Ishikawa (cell line): ENCODE results near the gene CYP27A1.

Experiments used
- CEBPB ChIP-seq: IDR thresholded peaks from 2 replicates; pipeline ENCODE4 v1.6.1; 2012
- CREB1 ChIP-seq: IDR thresholded peaks from 2 replicates; pipeline ENCODE4 v1.6.1; 2012; ENCODE audit warnings: low read depth
- EGR1 ChIP-seq: IDR thresholded peaks from 2 replicates; pipeline ENCODE4 v1.6.1; 2012
- EP300 ChIP-seq: IDR thresholded peaks from 2 replicates; pipeline ENCODE4 v1.6.1; 2012; ENCODE audit warnings: borderline replicate concordance
- FOXM1 ChIP-seq: IDR thresholded peaks from 2 replicates; pipeline ENCODE4 v1.6.1; 2012; ENCODE audit warnings: low read depth, borderline replicate concordance
- NFIC ChIP-seq: IDR thresholded peaks from 2 replicates; pipeline ENCODE4 v1.6.1; 2012
- RAD21 ChIP-seq: IDR thresholded peaks from 2 replicates; pipeline ENCODE4 v1.6.1; 2012; ENCODE audit warnings: low read depth
- TAF1 ChIP-seq: IDR thresholded peaks from 2 replicates; pipeline ENCODE4 v1.6.1; 2012; ENCODE audit warnings: low read depth, mild to moderate bottlenecking
- TCF12 ChIP-seq: IDR thresholded peaks from 2 replicates; pipeline ENCODE4 v1.6.1; 2012; ENCODE audit warnings: low read depth
- TEAD4 ChIP-seq: IDR thresholded peaks from 2 replicates; pipeline ENCODE4 v1.6.1; 2012
- YY1 ChIP-seq: IDR thresholded peaks from 2 replicates; pipeline ENCODE4 v1.6.1; 2012; ENCODE audit warnings: low read depth
- ZBTB7A ChIP-seq: IDR thresholded peaks from 2 replicates; pipeline ENCODE4 v1.6.1; 2012; ENCODE audit warnings: low read depth
- TF ChIP-seq, protein P1 (sequence below): IDR thresholded peaks from 2 replicates; pipeline ENCODE4 v1.6.1; 2012
- TF ChIP-seq, protein P2 (sequence below): IDR thresholded peaks from 2 replicates; pipeline ENCODE4 v1.6.1; 2012
- TF ChIP-seq, protein P3 (sequence below): IDR thresholded peaks from 2 replicates; pipeline ENCODE4 v1.6.1; 2012; ENCODE audit warnings: low read depth, mild to moderate bottlenecking

Gene CYP27A1

DNA sequence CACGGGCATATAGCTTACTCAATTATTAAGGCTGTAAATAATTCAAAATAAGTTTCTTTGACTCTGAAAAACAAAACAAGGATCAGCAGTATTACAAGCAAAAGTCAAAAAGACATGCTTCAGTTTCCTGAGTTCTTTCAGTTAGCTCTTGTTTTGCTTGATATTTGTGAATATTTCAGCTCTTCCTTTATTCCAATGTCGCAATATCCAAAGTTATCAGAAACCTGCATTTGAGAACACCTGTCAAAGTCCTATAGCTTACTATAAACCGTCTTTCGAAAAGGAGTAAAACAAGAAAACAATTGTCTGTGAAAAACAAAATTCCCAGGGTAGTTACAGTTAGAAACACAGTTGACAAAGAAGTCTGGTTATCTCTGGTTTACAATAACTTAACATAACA lies 14.7 kb downstream of the CYP27A1 start:
- TF ChIP-seq YY1 = no peak
- TF ChIP-seq TEAD4 = no peak
- TF ChIP-seq, protein P1, sequence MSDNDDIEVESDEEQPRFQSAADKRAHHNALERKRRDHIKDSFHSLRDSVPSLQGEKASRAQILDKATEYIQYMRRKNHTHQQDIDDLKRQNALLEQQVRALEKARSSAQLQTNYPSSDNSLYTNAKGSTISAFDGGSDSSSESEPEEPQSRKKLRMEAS = no peak
- no peak for TF ChIP-seq EGR1
- no peak for TF ChIP-seq TAF1
- no peak for TF ChIP-seq ZBTB7A
- TF ChIP-seq CEBPB = no peak
- no peak for TF ChIP-seq CREB1
- no peak for TF ChIP-seq NFIC
- no peak for TF ChIP-seq RAD21
- no peak for TF ChIP-seq TCF12

DNA sequence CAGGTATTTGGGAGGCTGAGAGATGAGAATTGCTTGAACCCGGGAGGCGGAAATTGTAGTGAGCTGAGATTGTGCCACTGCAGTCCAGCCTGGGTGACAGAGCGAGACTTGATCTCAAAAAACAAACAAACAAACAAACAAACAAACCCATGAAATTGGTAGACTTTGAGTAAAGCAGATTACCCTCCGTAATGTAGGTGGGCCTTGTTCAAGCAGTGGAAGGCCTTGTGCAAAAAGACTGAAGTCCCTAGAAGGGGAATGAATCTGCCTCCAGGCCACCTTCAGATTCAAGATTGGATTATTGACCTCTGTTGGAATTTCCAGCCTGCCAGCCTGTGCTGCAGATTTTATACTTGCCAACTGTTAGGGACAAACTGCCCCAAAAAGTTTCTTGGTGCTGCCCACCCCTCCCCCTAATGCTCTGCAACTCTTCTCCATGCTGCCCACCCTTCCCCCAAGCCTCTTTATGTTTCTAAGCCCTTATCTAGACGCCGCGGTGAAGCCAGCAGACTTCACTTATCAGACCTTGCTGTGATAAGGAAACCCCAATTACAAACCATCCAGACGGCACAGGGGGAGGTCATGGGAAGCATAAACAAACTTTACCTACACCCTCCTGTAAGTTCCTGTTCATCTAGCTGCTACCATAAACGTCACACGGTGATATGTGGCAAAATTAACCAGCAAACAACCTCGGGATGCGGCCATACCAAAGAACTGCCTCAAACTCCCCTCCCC lies 17.0 kb downstream of the CYP27A1 start:
- TF ChIP-seq RAD21 (no peak), ZBTB7A (no peak), TCF12 (no peak), YY1 (no peak), TAF1 (no peak), EGR1 (no peak), NFIC (no peak), EP300 (no peak), FOXM1 (no peak)
- TF ChIP-seq, protein P1 = no peak
- TF ChIP-seq, protein P2, sequence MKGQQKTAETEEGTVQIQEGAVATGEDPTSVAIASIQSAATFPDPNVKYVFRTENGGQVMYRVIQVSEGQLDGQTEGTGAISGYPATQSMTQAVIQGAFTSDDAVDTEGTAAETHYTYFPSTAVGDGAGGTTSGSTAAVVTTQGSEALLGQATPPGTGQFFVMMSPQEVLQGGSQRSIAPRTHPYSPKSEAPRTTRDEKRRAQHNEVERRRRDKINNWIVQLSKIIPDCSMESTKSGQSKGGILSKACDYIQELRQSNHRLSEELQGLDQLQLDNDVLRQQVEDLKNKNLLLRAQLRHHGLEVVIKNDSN = no peak

DNA sequence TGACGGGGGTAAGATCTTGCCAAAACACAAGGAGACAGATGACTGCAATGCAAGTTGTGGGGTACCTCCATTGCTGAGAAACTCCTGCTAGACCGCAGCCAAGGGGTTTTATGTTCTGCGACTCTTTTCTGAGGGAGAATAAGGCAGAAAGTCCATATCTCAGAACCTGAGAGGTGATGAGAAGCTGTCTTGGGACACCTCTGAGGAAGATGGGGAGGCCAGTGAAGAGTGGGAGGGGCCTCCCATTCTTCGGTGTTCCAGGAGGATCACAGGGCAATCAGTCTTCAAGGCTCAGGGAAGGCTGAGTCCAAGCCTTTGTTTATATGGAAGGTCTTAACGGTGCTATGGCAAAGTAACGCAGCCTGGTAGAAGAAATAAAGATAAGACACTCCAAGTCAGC lies 18.0 kb downstream of the CYP27A1 start:
- TF ChIP-seq TCF12 = no peak
- no peak for TF ChIP-seq RAD21
- TF ChIP-seq FOXM1 = no peak
- no peak for TF ChIP-seq EGR1
- no peak for TF ChIP-seq NFIC
- TF ChIP-seq YY1 = no peak
- TF ChIP-seq TAF1 = no peak
- TF ChIP-seq TEAD4 = no peak
- TF ChIP-seq CREB1 = no peak
- TF ChIP-seq EP300 = no peak
- TF ChIP-seq, protein P1 = no peak
- TF ChIP-seq, protein P2 = no peak
- TF ChIP-seq, protein P3, sequence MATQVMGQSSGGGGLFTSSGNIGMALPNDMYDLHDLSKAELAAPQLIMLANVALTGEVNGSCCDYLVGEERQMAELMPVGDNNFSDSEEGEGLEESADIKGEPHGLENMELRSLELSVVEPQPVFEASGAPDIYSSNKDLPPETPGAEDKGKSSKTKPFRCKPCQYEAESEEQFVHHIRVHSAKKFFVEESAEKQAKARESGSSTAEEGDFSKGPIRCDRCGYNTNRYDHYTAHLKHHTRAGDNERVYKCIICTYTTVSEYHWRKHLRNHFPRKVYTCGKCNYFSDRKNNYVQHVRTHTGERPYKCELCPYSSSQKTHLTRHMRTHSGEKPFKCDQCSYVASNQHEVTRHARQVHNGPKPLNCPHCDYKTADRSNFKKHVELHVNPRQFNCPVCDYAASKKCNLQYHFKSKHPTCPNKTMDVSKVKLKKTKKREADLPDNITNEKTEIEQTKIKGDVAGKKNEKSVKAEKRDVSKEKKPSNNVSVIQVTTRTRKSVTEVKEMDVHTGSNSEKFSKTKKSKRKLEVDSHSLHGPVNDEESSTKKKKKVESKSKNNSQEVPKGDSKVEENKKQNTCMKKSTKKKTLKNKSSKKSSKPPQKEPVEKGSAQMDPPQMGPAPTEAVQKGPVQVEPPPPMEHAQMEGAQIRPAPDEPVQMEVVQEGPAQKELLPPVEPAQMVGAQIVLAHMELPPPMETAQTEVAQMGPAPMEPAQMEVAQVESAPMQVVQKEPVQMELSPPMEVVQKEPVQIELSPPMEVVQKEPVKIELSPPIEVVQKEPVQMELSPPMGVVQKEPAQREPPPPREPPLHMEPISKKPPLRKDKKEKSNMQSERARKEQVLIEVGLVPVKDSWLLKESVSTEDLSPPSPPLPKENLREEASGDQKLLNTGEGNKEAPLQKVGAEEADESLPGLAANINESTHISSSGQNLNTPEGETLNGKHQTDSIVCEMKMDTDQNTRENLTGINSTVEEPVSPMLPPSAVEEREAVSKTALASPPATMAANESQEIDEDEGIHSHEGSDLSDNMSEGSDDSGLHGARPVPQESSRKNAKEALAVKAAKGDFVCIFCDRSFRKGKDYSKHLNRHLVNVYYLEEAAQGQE = no peak

DNA sequence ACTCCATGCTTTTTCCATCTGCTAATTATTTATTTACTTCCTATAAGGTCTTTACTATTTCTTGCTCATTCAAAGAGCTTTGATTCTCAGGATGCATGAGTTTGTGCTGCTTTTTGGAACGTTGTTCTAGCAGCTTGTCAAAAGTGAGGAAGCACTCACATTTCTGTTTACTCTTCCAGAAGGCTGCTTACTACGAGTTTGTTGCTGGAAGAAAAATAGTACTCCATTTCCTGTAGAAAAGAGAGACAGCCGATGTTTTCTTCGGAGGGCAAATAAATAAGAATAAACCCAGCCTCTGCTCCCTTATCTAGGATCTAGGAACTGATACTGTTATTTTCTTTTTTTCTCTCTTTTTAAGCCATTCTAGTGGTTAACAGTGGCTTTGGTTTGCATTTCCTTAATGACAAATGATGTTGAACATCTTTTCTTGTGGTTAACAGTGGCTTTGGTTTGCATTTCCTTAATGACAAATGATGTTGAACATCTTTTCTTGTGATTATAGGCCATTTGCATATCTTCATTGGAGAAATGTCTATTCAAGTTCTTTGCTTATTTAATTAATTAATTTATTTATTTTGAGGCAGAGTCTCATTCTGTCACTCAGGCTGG lies 20.5 kb downstream of the CYP27A1 start:
- TF ChIP-seq, protein P2 = no peak
- no peak for TF ChIP-seq ZBTB7A
- TF ChIP-seq CREB1 = no peak
- TF ChIP-seq, protein P1 = no peak

DNA sequence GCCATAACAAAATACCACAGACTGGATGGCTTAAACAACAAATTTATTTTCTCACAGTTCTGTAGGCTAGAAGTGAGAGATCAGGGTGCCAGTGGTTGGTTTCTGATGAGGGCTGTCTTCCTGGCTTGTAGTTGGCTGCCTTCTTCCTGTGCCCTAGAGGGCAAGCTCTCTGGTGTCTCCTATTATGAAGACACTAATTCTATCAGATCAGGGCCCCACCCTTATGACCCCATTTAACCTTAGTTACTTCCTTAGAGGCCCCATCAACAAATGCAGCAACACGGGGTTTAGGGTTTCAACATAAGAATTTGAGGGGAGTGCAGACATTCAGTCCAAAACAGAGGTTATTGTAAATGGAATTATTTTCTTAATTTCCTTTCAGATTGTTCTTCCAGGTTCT lies 22.9 kb downstream of the CYP27A1 start:
- no peak for TF ChIP-seq TEAD4
- TF ChIP-seq, protein P2 = no peak
- no peak for TF ChIP-seq NFIC
- TF ChIP-seq TCF12 = no peak
- TF ChIP-seq EP300 = no peak
- TF ChIP-seq CREB1 = no peak
- no peak for TF ChIP-seq EGR1

DNA sequence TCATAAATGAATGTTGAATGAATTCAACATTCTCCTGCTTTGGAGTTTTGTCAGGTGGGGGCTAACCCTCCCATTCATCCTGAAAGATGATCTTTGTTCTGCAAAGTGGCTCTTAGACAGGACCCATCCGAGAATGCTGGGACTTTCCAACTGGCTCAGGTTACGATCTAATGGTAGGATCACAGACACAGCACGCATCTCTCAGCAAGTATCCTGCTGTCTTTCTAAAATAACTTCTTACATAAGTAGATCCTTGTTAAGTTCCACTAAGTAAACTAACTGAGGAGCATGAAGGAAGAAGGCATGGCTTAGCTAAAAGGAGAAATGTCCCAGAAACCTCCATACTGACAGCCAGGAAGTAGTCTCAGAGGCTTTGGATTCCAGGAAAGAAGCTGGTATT lies 23.7 kb downstream of the CYP27A1 start:
- no peak for TF ChIP-seq TAF1
- no peak for TF ChIP-seq EGR1
- no peak for TF ChIP-seq EP300
- no peak for TF ChIP-seq YY1
- TF ChIP-seq, protein P3 = no peak
- no peak for TF ChIP-seq CREB1
- TF ChIP-seq TCF12 = no peak
- no peak for TF ChIP-seq ZBTB7A
- TF ChIP-seq, protein P1 = no peak
- no peak for TF ChIP-seq NFIC
- TF ChIP-seq RAD21 = no peak
- TF ChIP-seq CEBPB = no peak
- TF ChIP-seq TEAD4 = no peak
- no peak for TF ChIP-seq FOXM1
- TF ChIP-seq, protein P2 = no peak
